ENCODE data around the gene PTBP2. TPM values are rescaled to one million over a fixed set of nuclear protein-coding genes. Genes with fewer than 3 reads are reported as not detected.
"Not testable (repeated sequence)": the region's sequence is repeated elsewhere in the genome, so short reads cannot be mapped to it uniquely, and the experiment has no call there.

The PTBP2 gene
- polyA plus RNA-seq, 12 donors: 24.8 to 277 (median 35.4) TPM

GRCh38 chr1:96727860-96728259 is 6.3 kb downstream of the PTBP2 start:
- DNase-seq: no peak

- peak; percentile 38 for DNase-seq
Observed at GRCh38 chr1:96730574-96731298, 9.2 kb downstream of the PTBP2 start.

GRCh38 chr1:96741335-96741734 is 19.8 kb downstream of the PTBP2 start:
- DNase-seq: no peak

- peak; percentile 15 for DNase-seq
Observed at GRCh38 chr1:96746440-96747420, 25.1 kb downstream of the PTBP2 start.

GRCh38 chr1:96747565-96747964 is 26.0 kb downstream of the PTBP2 start:
- no peak for DNase-seq

- no peak for DNase-seq
Observed at GRCh38 chr1:96748078-96748477, 26.5 kb downstream of the PTBP2 start.

- no peak for DNase-seq
Observed at GRCh38 chr1:96749618-96750017, 28.0 kb downstream of the PTBP2 start.

GRCh38 chr1:96752394-96752793 is 30.8 kb downstream of the PTBP2 start:
- DNase-seq: no peak

GRCh38 chr1:96756789-96757188 is 35.2 kb downstream of the PTBP2 start:
- no peak for DNase-seq

- DNase-seq: not testable (repeated sequence)
Observed at GRCh38 chr1:96762586-96762985, 41.0 kb downstream of the PTBP2 start.

GRCh38 chr1:96763514-96763913 is 41.9 kb downstream of the PTBP2 start:
- no peak for DNase-seq

GRCh38 chr1:96764469-96764868 is 42.9 kb downstream of the PTBP2 start:
- no peak for DNase-seq

- DNase-seq: no peak
Observed at GRCh38 chr1:96771847-96772246, 50.3 kb downstream of the PTBP2 start.

- no peak for DNase-seq
Observed at GRCh38 chr1:96772349-96772748, 50.8 kb downstream of the PTBP2 start.

- no peak for DNase-seq
Observed at GRCh38 chr1:96772972-96773371, 51.4 kb downstream of the PTBP2 start.

- DNase-seq: no peak
Observed at GRCh38 chr1:96782206-96782605, 60.6 kb downstream of the PTBP2 start.

GRCh38 chr1:96782856-96783255 is 61.3 kb downstream of the PTBP2 start:
- DNase-seq: no peak

GRCh38 chr1:96790599-96790998 is 69.0 kb downstream of the PTBP2 start:
- no peak for DNase-seq

GRCh38 chr1:96792220-96792619 is 70.6 kb downstream of the PTBP2 start:
- DNase-seq: no peak

GRCh38 chr1:96801696-96802095 is 80.1 kb downstream of the PTBP2 start:
- not testable (repeated sequence) for DNase-seq

GRCh38 chr1:96804648-96805047 is 83.1 kb downstream of the PTBP2 start:
- peak; percentile 33 for DNase-seq

GRCh38 chr1:96808191-96808590 is 86.6 kb downstream of the PTBP2 start:
- peak; percentile 10 for DNase-seq

GRCh38 chr1:96815914-96816313 is 94.3 kb downstream of the PTBP2 start:
- no peak for DNase-seq

Measured in muscle of arm (tissue), 12 donors.